Neuronal stem cell (in vitro differentiated cells): Measurements from ENCODE around the gene SRCIN1. TPM values are rescaled to one million over a fixed set of nuclear protein-coding genes. Genes with fewer than 3 reads are reported as not detected.

ENCODE experiments used
- DNase-seq: peaks from one replicate; pipeline ENCODE4 v3.0.0-alpha.2; 2013; ENCODE audit warnings: low spot score
- H2AFZ ChIP-seq: one replicate; pipeline ENCODE4 v1.6.1; 2013; ENCODE audit warnings: mild to moderate bottlenecking, low read length, inconsistent platforms
- H2AK5ac ChIP-seq: 2 replicates; pipeline ENCODE4 v1.6.1; 2013; ENCODE audit warnings: low read depth, mild to moderate bottlenecking, inconsistent platforms, low read length, moderate library complexity, mixed read lengths
- H2BK120ac ChIP-seq: 2 replicates; pipeline ENCODE4 v1.6.1; 2013; ENCODE audit warnings: low read depth, mild to moderate bottlenecking, inconsistent platforms, low read length, moderate library complexity, mixed read lengths
- H2BK12ac ChIP-seq: one replicate; pipeline ENCODE4 v1.6.1; 2013; ENCODE audit warnings: low read length, inconsistent platforms
- H2BK15ac ChIP-seq: 2 replicates; pipeline ENCODE4 v1.6.1; 2013; ENCODE audit warnings: mild to moderate bottlenecking, low read length, inconsistent platforms, mixed read lengths
- H2BK5ac ChIP-seq: one replicate; pipeline ENCODE4 v1.6.1; 2013; ENCODE audit warnings: inconsistent platforms, mild to moderate bottlenecking, low read length, moderate library complexity
- H3K14ac ChIP-seq: one replicate; pipeline ENCODE4 v1.6.1; 2013; ENCODE audit warnings: low read length, inconsistent platforms
- H3K18ac ChIP-seq: 2 replicates; pipeline ENCODE4 v1.6.1; 2013; ENCODE audit warnings: low read length, inconsistent platforms
- H3K23ac ChIP-seq: 2 replicates; pipeline ENCODE4 v1.6.1; 2013; ENCODE audit warnings: low read depth, mild to moderate bottlenecking, mixed read lengths, low read length, inconsistent platforms; ENCODE audit not compliant: poor library complexity
- H3K27ac ChIP-seq: replicated peaks from 3 replicates; pipeline ENCODE4 v1.5.1; 2013; ENCODE audit warnings: low read length, inconsistent platforms
- H3K27me3 ChIP-seq, 3 experiments: 2 replicates each; pipeline ENCODE4 v1.6.1; 2013; ENCODE audit warnings: low read length in 3 of 3, mild to moderate bottlenecking in 2 of 3, inconsistent platforms in 1 of 3, low read depth in 1 of 3, mixed read lengths in 1 of 3, moderate library complexity in 1 of 3; ENCODE audit not compliant: control insufficient read depth in 3 of 3, insufficient read depth in 3 of 3
- H3K36me3 ChIP-seq, 2 donors: replicated peaks in 1 of 2; 2 replicates each; pipeline ENCODE4 v1.6.1; 2013; ENCODE audit warnings: low read length in 2 of 2; ENCODE audit not compliant: control insufficient read depth in 2 of 2, insufficient read depth in 2 of 2
- H3K4ac ChIP-seq: 2 replicates; pipeline ENCODE4 v1.6.1; 2013; ENCODE audit warnings: inconsistent platforms, mild to moderate bottlenecking, low read length, moderate library complexity
- H3K4me1 ChIP-seq, 2 donors: 1 replicate in 1 of 2; 2 replicates in 1 of 2; pipeline ENCODE4 v1.6.1; 2013; ENCODE audit warnings: low read length in 2 of 2, low read depth in 1 of 2; ENCODE audit not compliant: control insufficient read depth in 2 of 2, insufficient read depth in 1 of 2
- H3K4me2 ChIP-seq: one replicate; pipeline ENCODE4 v1.6.1; 2013; ENCODE audit warnings: mild to moderate bottlenecking, low read length, inconsistent platforms; ENCODE audit not compliant: insufficient read depth, poor library complexity, severe bottlenecking
- H3K4me3 ChIP-seq, 2 donors: 2 replicates each; pipeline ENCODE4 v1.5.1; 2013; ENCODE audit warnings: low read length in 2 of 2, mild to moderate bottlenecking in 2 of 2, inconsistent platforms in 1 of 2, moderate library complexity in 1 of 2
- H3K79me1 ChIP-seq: one replicate; pipeline ENCODE4 v1.6.1; 2013; ENCODE audit warnings: low read depth, mild to moderate bottlenecking, inconsistent platforms, low read length, moderate library complexity
- H3K9ac ChIP-seq: one replicate; pipeline ENCODE4 v1.6.1; 2013; ENCODE audit warnings: mild to moderate bottlenecking, low read depth, low read length, inconsistent platforms; ENCODE audit not compliant: poor library complexity
- H3K9me3 ChIP-seq, 2 donors: replicated peaks in 1 of 2; 2 replicates each; pipeline versions ENCODE3 to v1.6.1; 2013; ENCODE audit warnings: low read length in 2 of 2, mild to moderate bottlenecking in 2 of 2, inconsistent platforms in 1 of 2, low read depth in 1 of 2, mixed read lengths in 1 of 2, moderate library complexity in 1 of 2; ENCODE audit not compliant: control insufficient read depth in 2 of 2, insufficient read depth in 1 of 2
- H4K8ac ChIP-seq: one replicate; pipeline ENCODE4 v1.6.1; 2013; ENCODE audit warnings: low read depth, mild to moderate bottlenecking, inconsistent platforms, low read length, moderate library complexity
- H4K91ac ChIP-seq: one replicate; pipeline ENCODE4 v1.6.1; 2013; ENCODE audit warnings: low read length, low read depth, mild to moderate bottlenecking, inconsistent platforms; ENCODE audit not compliant: poor library complexity
- WGBS, 2 donors: extraction: QIAGEN DNeasy Blood & Tissue Kit; methylation state at CpG; one replicate each; pipeline ENCODE4 v1.1.7; 2013; ENCODE audit warnings: missing lambda C conversion rate in 2 of 2, mixed read lengths in 1 of 2; ENCODE audit not compliant: insufficient read length in 2 of 2, insufficient replicate concordance in 1 of 2; ENCODE audit errors: extremely low coverage in 2 of 2; 5-methylcytosine and 5-hydroxymethylcytosine counted together
- polyA plus RNA-seq, 2 experiments: library from polyadenylated mRNA; stranded (reverse); fragments of 200-250 nt; gene quantifications; one replicate each; pipeline ENCODE4 v1.2.3, GENCODE V29; 2013

The SRCIN1 gene
- 7.3 TPM for polyA plus RNA-seq (2013, experiment 1 of 2)
- 7.4 TPM for polyA plus RNA-seq (2013, experiment 2 of 2)

DNA sequence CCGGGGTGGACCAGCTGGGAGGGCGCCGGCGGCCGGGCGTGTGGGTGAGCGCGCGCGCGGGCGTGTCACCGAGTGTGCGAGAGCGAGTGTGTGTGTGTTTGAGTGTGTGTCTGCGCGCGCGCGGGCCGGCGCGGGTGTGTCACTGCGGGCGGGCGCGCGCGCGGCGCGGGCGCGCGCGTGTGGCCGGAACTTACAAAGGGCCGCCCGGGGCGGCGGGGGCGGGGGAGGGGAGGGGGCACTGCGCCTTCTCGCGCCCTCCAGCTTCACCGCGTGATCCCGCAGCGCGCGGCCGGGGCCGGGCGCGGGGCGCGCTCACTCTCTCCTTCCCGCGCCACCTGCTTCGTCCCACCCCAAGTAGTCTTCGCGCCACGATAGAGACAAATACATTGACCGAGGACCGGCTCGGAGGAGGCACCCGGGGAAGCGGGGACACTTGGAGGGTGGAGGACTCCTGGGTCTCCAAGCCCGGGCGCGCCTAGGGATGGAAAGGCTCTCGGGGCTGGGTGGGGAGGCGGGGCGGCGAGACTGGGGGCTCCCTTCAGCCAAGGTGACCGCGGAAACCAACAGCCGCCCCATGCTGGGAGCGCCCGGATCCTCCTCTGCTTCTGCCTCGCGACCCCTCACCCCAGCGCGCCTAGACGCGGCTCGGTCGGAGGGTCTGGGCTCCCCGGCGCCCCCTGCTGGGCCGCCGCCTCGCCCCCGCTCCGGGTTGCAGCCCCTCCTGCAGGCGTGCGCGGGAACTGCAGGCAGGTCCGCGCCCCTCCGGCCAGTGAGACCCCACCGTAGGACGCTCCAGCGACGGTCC is at the start of gene SRCIN1:
SRCIN1 (minus strand) TSS at position 112 of the 805 bp plus-strand sequence. CDS start 247 bp downstream, outside the sequence.
- Histone ChIP-seq H3K36me3 (no peaks in the 10 kb centered on the region), H4K91ac (no peak within 1 kb of the TSS), H2AK5ac (peak within 1 kb of the TSS; percentile 99), H3K4me2 (peak within 1 kb of the TSS; percentile 81), H3K79me1 (peaks cover 2% of the 10 kb centered on the region), H3K23ac (peak within 1 kb of the TSS; percentile 86), H3K9me3 (no peaks in the 10 kb centered on the region), H2BK15ac (peak within 1 kb of the TSS; percentile 81), H3K4ac (peak within 1 kb of the TSS; percentile 66), H4K8ac (no peak within 1 kb of the TSS), H3K27ac (peak within 1 kb of the TSS; percentile 72), H3K4me3 (peak within 1 kb of the TSS; percentile 66 to 86), H3K14ac (no peak within 1 kb of the TSS), H3K4me1 (peaks cover 33 to 34% of the 10 kb centered on the region in 2 donors), H3K9ac (peak within 1 kb of the TSS; percentile 82), H3K18ac (peak within 1 kb of the TSS; percentile 96), H2AFZ (peak within 1 kb of the TSS; percentile 97), H2BK5ac (no peak within 1 kb of the TSS), H2BK12ac (peak within 1 kb of the TSS; percentile 63), H3K27me3 (peaks cover 0 to 22% (median 15%) of the 10 kb centered on the region in 3 experiments), H2BK120ac (peak within 1 kb of the TSS; percentile 95)
- WGBS, 2 donors: no CpG with 5 or more reads among the region's 105 CpGs
- DNase-seq: peak; percentile 72

DNA sequence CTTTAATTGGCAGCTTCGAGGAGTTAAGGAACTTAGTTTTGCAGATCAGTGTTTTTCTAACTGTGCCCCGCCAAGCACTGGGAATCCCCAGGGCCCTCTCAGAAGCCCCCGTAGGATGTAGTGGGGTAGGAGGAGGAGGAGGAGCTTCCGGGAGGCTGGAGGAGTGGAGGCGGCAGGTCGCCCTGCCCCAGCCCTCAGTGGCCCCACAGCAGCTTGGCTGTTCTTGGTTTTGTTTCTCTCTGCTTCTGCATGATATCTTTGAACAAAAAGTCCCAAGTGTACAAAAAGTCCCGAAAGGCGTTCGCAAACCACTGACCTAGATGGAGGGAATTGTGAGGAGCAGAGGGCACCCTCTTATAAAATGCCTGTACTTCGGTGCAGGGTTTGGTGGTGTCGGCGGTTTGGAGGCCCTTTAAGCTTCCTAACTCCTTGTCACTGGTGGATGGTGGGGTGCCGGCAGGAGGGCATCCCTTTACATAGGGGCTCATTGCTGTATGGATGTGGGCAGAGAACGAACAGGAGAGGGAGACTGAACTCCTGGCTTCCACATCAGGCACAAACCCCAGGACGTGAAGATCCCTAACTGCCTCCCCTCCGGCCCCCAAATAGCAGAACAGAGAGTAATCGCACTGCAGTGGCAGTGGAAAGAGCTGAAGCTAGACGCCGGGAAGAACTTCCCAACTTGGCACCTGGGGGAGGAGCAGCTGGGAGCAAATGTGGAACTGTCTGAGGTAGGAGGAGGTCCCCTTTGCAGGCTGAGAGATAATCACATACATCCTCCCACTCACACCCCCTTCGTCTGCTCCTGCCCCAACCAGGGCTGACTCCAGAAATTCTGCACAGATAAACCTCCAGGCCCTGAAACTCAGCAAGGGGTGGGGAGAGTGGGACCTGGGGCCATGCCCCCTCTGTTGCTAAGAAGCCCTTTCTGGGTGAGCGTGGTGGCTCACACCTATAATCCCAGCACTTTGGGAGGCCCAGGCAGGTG is 49.0 kb upstream of the SRCIN1 start:
- no peak overlapping the region for H3K23ac ChIP-seq
- no CpG with 5 or more reads among the region's 21 CpGs for WGBS, 2 donors
- H2BK15ac ChIP-seq: peak overlapping the region; percentile 90
- H3K27me3 ChIP-seq: peaks cover 0 to 21% (median 0%) of the 10 kb centered on the region in 3 experiments
- H2AFZ ChIP-seq: peak overlapping the region; percentile 79
- H3K36me3 ChIP-seq: no peaks in the 10 kb centered on the region
- peak overlapping the region; percentile 26 for H2BK5ac ChIP-seq
- H3K4me3 ChIP-seq: no peak overlapping the region
- no peak overlapping the region for H4K8ac ChIP-seq
- H3K27ac ChIP-seq: no peak overlapping the region
- no peak overlapping the region for H2BK120ac ChIP-seq
- H4K91ac ChIP-seq: no peak overlapping the region
- no peak overlapping the region for H3K4me2 ChIP-seq
- no peaks in the 10 kb centered on the region for H3K9me3 ChIP-seq
- H2BK12ac ChIP-seq: no peak overlapping the region
- no peak for DNase-seq
- H3K4me1 ChIP-seq: peaks cover 11 to 28% of the 10 kb centered on the region in 2 donors
- peak overlapping the region; percentile 52 for H3K18ac ChIP-seq
- no peak overlapping the region for H3K14ac ChIP-seq
- no peaks in the 10 kb centered on the region for H3K79me1 ChIP-seq
- no peak overlapping the region for H3K9ac ChIP-seq
- peak overlapping the region; percentile 72 for H3K4ac ChIP-seq
- H2AK5ac ChIP-seq: peak overlapping the region; percentile 89

DNA sequence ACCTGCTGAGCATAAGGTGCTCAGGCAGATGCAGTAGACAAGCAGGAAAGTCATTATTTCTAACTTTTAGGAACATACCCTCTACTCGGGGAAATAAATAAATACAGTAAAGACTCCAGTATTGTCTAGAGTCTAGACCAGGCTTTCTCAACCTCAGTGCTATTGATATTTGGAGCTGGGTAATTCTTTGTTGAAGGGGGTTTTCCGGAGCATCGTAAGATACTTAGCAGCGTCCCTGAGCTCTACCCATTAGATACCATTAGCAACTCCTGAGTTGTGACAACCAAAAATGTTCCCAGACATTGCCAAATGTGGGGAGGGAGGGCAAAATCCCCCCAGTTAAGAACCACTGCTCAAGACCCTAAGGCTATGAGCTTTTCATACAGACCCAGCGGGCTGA is 47.9 kb upstream of the SRCIN1 start:
- no peak overlapping the region for H2BK15ac ChIP-seq
- no peaks in the 10 kb centered on the region for H3K36me3 ChIP-seq
- peaks cover 11 to 28% of the 10 kb centered on the region in 2 donors for H3K4me1 ChIP-seq
- no peak overlapping the region for H3K27ac ChIP-seq
- H4K91ac ChIP-seq: no peak overlapping the region
- H2BK12ac ChIP-seq: no peak overlapping the region
- no peak overlapping the region for H2AK5ac ChIP-seq
- H2BK5ac ChIP-seq: no peak overlapping the region
- H3K18ac ChIP-seq: no peak overlapping the region
- no peaks in the 10 kb centered on the region for H3K9me3 ChIP-seq
- DNase-seq: no peak
- no peak overlapping the region for H3K4me3 ChIP-seq
- no peak overlapping the region for H4K8ac ChIP-seq
- no peak overlapping the region for H2BK120ac ChIP-seq
- no peak overlapping the region for H3K4me2 ChIP-seq
- H3K23ac ChIP-seq: no peak overlapping the region
- H3K4ac ChIP-seq: no peak overlapping the region
- peaks cover 0 to 15% (median 0%) of the 10 kb centered on the region in 3 experiments for H3K27me3 ChIP-seq
- H2AFZ ChIP-seq: peak overlapping the region; percentile 79
- H3K79me1 ChIP-seq: no peaks in the 10 kb centered on the region
- no peak overlapping the region for H3K9ac ChIP-seq
- no peak overlapping the region for H3K14ac ChIP-seq
- no CpG with 5 or more reads among the region's 5 CpGs for WGBS, 2 donors
